Suprapubic skin (tissue), 3 donors: ENCODE data around the gene GAS7.

Experiments used
- EP300 ChIP-seq: sonication (generic); formaldehyde crosslinking; IDR thresholded peaks from one replicate; pipeline ENCODE4 v1.6.1; 2017; ENCODE audit warnings: antibody characterized with exemption
- POLR2A ChIP-seq, 2 donors: fragments of 450-650 bp; IDR thresholded peaks; one replicate each; pipeline ENCODE4 v1.6.1; 2017; ENCODE audit warnings: antibody characterized with exemption in 2 of 2, mild to moderate bottlenecking in 2 of 2, moderate library complexity in 2 of 2
- TF ChIP-seq, protein P1 (sequence below), 2 donors: fragments of 200-600 bp in 1 of 2; fragments of 450-650 bp in 1 of 2; sonication (generic) in 1 of 2; IDR thresholded peaks; one replicate each; pipeline ENCODE4 v1.5.1; 2016 to 2019; ENCODE audit warnings: antibody characterized with exemption in 2 of 2, mild to moderate bottlenecking in 1 of 2, moderate library complexity in 1 of 2

- no peak for TF ChIP-seq POLR2A (IDR thresholded peaks at IDR 0.05)
- TF ChIP-seq, protein P1, sequence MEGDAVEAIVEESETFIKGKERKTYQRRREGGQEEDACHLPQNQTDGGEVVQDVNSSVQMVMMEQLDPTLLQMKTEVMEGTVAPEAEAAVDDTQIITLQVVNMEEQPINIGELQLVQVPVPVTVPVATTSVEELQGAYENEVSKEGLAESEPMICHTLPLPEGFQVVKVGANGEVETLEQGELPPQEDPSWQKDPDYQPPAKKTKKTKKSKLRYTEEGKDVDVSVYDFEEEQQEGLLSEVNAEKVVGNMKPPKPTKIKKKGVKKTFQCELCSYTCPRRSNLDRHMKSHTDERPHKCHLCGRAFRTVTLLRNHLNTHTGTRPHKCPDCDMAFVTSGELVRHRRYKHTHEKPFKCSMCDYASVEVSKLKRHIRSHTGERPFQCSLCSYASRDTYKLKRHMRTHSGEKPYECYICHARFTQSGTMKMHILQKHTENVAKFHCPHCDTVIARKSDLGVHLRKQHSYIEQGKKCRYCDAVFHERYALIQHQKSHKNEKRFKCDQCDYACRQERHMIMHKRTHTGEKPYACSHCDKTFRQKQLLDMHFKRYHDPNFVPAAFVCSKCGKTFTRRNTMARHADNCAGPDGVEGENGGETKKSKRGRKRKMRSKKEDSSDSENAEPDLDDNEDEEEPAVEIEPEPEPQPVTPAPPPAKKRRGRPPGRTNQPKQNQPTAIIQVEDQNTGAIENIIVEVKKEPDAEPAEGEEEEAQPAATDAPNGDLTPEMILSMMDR (IDR thresholded peaks at IDR 0.05): no peak
- no peak for TF ChIP-seq EP300
Measured at GRCh38 chr17:10147040-10147439, 51.4 kb downstream of the GAS7 start.
